SU-DHL-6 (cell line): ENCODE results near the gene GNAS.

Experiments used
- EZH2phosphoT487 ChIP-seq: fragments of 200-600 bp; sonication (generic), shearing (Covaris generic); conservative IDR thresholded peaks from 2 replicates; pipeline ENCODE4 v1.6.1; 2018; ENCODE audit warnings: mild to moderate bottlenecking, antibody characterized with exemption, low read length, moderate library complexity, mixed read lengths
- TF ChIP-seq, protein P1 (sequence below): fragments of 200-600 bp; sonication (generic); IDR thresholded peaks from one replicate; pipeline ENCODE4 v1.5.1; 2017; ENCODE audit warnings: antibody characterized with exemption, mild to moderate bottlenecking, low read length, moderate library complexity; ENCODE audit not compliant: insufficient read depth, poor library complexity, severe bottlenecking

DNA sequence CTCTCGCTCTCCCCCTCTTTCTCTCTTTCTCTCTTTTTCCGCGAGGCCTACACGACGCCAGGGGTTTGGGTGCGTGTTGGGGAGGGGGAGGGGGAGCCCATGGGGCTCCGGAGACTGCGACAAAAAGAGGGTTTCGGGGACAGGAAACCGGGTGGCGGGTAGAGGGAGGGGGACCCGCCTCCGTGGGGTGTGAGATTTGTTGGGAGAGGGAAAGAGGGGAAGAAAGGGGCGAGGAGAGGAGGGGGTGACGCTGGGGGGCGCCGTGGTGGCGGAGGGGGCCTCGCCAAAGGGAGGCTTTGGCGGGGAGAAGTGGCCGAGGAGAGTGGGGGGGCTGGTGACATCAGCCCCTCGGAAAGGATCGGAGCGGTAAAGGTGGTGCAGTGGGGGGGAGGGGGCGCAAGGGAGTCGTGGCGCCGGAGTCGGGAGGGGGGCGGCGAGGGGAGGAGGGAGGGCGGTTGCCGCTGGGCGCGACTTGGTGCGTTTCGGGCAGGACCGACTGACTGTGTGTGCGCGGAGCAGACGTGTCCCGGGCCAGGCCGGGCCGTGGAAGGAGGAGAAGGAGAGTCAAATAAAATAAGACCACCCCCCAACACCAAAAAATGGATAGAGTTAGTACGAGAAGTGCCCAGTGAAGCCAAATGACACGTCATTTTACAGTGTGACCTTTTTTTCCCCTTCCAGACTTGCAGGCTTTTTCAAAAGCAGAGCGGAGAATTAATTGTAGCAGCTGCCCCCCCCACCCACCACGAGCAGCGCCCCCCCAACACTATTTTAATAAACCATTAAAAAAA lies 39.8 kb downstream of the GNAS start:
- TF ChIP-seq, protein P1, sequence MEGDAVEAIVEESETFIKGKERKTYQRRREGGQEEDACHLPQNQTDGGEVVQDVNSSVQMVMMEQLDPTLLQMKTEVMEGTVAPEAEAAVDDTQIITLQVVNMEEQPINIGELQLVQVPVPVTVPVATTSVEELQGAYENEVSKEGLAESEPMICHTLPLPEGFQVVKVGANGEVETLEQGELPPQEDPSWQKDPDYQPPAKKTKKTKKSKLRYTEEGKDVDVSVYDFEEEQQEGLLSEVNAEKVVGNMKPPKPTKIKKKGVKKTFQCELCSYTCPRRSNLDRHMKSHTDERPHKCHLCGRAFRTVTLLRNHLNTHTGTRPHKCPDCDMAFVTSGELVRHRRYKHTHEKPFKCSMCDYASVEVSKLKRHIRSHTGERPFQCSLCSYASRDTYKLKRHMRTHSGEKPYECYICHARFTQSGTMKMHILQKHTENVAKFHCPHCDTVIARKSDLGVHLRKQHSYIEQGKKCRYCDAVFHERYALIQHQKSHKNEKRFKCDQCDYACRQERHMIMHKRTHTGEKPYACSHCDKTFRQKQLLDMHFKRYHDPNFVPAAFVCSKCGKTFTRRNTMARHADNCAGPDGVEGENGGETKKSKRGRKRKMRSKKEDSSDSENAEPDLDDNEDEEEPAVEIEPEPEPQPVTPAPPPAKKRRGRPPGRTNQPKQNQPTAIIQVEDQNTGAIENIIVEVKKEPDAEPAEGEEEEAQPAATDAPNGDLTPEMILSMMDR = peak; percentile 41
- TF ChIP-seq EZH2phosphoT487 = no peak
